GM12864 (cell line): ENCODE data around the gene LACTBL1.
"Not testable (repeated sequence)": the region's sequence is repeated elsewhere in the genome, so short reads cannot be mapped to it uniquely, and the experiment has no call there.

ENCODE experiments used
- DNase-seq: peaks from one replicate; pipeline ENCODE4 v3.0.0-alpha.2; 2011; ENCODE audit warnings: low read depth
- H3K4me3 ChIP-seq: 2 replicates; pipeline ENCODE4 v1.5.1; 2011; ENCODE audit warnings: mild to moderate bottlenecking, low read depth, low read length, control low read depth
- TF ChIP-seq, protein P1 (sequence below): IDR thresholded peaks from 2 replicates; pipeline ENCODE4 v1.5.1; 2011; ENCODE audit warnings: low read depth, mild to moderate bottlenecking, moderate library complexity, low read length, control low read depth, inconsistent platforms; ENCODE audit errors: missing control alignments

The LACTBL1 gene

DNA sequence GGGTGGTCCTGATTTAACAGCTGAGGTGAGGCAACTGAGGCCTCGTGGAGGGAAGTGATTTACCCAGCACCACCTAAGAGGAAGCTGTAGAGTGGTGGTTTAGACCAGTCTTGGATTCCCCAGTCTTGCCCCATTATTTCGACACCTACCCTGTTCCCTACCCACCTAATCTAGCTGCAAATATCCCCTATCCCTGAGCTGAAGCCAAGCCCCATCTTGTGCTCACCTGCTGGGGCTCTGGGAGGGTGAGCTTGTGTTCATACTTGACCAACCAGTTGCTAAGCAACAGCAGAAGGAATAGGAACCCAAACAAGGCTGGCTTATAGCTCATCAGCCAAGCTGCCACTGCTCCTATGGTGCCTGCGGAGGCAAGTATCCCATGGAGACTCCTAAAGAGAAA, 41.0 kb upstream of the LACTBL1 start:
- no peak for DNase-seq
- TF ChIP-seq, protein P1, sequence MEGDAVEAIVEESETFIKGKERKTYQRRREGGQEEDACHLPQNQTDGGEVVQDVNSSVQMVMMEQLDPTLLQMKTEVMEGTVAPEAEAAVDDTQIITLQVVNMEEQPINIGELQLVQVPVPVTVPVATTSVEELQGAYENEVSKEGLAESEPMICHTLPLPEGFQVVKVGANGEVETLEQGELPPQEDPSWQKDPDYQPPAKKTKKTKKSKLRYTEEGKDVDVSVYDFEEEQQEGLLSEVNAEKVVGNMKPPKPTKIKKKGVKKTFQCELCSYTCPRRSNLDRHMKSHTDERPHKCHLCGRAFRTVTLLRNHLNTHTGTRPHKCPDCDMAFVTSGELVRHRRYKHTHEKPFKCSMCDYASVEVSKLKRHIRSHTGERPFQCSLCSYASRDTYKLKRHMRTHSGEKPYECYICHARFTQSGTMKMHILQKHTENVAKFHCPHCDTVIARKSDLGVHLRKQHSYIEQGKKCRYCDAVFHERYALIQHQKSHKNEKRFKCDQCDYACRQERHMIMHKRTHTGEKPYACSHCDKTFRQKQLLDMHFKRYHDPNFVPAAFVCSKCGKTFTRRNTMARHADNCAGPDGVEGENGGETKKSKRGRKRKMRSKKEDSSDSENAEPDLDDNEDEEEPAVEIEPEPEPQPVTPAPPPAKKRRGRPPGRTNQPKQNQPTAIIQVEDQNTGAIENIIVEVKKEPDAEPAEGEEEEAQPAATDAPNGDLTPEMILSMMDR, result no peak

DNA sequence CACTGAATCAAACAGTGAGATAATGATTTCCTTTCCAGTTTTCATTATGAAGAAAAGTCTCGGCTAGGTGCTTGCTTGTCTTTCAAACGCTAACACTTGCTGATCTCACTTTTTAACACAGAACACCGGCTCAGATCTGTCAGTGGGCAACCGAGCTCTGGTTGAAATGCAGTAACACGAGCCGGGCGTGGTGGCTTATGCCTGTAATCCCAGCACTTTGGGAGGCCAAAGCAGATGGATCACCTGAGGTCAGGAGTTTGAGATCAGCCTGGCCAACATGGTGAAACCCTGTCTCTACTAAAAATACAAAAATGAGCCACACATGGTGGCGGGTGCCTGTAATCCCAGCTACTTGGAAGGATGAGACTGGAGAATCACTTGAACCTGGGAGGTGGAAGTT, 37.4 kb upstream of the LACTBL1 start:
- H3K4me3 ChIP-seq, DNase-seq: not testable (repeated sequence)

More for the DNA sequence above, 41.0 kb upstream of the LACTBL1 start:
- no peak overlapping the region for H3K4me3 ChIP-seq

DNA sequence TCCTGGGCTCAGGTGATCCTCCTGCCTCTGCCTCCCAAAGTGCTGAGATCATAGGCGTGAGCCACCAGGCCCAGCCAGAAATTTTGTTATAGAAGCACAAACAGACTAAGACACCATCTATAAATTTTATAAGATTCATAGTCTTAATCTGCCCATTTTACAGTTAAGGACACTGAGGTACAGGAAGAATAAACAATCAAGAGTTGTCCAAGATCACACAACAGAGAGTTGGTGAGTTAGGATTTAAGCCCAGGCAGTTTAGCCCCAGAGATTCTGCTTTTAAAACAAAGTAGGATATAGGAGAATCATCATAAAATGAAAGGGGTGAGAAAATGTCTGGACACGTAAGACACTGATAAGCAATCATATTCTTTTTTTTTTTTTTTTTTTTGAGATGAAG, 36.2 kb upstream of the LACTBL1 start:
- H3K4me3 ChIP-seq, result no peak overlapping the region
- TF ChIP-seq, protein P1, result no peak
- DNase-seq, result no peak

DNA sequence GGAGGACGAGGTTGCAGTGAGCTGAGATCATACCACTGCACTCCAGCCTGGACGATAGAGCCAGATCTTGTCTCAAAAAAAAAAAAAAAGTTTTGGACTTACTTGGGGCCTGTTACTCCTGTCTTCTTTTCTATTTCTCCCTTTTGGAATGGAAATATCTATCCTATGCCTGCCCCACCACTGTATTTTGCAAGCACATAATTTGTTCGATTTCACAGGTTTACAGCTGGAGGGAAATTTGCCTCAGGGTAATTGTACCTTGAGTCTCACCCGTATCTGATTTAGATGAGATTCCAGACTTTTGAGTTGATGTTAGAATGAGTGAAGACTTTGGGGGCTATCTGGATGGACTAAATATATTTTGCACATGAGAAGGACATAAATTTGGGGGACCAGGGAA, 34.4 kb upstream of the LACTBL1 start:
- no peak overlapping the region for H3K4me3 ChIP-seq
- no peak for DNase-seq
- TF ChIP-seq, protein P1, result no peak

DNA sequence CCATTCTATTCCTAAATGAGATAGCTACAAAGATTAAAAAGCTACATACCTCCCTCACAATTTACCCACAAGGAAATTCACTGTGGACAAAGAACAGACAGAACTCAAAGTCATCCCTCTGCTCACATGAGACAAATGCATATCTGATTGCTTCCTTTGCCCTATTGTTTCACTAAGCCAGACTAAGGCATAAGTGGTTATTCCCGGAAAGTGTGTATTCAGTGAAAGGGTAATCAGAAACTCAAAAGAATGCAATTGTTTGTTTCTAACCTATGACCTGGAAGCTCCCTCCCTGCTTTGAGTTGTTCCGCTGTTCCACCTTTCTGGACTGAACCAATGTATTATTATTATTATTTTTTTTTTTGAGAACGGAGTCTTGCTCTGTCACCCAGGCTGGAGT, 32.1 kb upstream of the LACTBL1 start:
- DNase-seq, H3K4me3 ChIP-seq: not testable (repeated sequence)

DNA sequence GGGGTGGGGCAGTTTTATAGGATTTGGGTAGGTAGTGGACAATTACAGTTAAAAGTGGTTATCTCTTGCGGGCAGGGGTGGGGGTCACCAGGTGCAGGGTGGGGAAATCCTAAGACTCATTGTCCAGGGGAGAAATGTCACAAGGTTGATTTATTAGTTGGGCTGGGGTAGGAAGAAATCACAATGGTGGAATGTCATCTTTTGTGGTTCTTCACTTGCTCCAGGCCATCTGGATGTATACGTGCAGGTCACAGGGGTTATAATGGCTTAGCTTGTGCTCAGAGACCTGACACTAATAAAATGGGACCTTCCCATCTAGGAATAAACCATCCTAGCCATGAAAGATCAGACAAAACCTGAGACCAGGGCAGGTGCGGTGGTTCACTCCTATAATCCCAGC, 31.4 kb upstream of the LACTBL1 start:
- TF ChIP-seq, protein P1, result no peak
- no peak overlapping the region for H3K4me3 ChIP-seq
- DNase-seq, result no peak

DNA sequence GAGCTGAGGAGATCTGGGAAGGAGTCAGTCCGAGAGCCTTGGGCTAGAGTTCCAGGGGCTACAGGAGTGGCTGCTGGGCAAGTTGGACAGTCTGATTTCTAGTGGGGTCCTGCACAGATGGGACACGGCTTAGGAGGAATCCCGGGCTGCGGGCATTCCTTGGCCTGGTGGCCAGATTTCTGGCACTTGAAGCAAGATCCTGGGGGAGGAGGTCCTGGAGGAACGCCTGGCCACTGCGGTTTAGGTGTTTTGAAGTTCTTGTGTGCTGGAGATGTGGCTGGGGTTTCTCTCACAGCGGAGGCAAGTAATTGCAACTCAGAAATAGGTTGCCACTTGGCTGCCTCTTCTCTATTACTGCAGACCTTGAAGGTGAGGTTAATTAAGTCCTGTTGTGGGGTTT, 29.6 kb upstream of the LACTBL1 start:
- DNase-seq, H3K4me3 ChIP-seq: not testable (repeated sequence)

DNA sequence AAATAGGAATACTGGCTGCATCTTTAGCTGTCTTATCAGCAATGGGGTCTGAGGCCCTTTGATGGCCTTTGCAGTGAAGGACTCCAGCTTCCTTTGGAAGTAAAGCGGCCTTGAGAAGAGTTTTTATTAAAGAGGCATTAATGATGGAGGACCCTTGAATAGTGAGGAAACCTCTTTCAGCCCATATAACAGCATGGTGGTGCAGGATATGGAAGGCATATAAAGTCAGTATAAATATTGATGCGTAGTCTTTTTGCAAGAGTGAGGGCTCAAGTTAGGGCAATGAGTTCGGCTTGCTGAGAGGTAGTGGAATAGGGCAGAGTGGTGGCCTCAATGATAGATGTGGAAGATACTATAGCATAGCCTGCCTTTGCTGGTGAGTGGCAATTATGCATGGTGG, 27.5 kb upstream of the LACTBL1 start:
- H3K4me3 ChIP-seq, DNase-seq: not testable (repeated sequence)

DNA sequence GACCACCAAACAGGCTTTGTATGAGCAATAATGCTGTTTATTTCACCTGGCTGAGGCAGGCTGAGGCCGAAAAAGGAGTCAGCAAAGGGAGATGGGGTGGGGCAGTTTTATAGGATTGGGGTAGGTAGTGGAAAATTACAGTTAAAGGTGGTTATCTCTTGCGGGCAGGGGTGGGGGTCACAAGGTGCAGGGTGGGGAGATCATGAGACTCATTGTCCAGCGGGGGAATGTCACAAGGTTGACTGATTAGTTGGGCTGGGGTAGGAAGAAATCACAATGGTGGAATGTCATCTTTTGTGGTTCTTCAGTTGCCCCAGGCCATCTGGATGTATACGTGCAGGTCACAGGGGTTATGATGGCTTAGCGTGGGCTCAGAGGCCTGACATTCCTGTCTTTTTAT, 24.9 kb upstream of the LACTBL1 start:
- not testable (repeated sequence) for DNase-seq, H3K4me3 ChIP-seq

DNA sequence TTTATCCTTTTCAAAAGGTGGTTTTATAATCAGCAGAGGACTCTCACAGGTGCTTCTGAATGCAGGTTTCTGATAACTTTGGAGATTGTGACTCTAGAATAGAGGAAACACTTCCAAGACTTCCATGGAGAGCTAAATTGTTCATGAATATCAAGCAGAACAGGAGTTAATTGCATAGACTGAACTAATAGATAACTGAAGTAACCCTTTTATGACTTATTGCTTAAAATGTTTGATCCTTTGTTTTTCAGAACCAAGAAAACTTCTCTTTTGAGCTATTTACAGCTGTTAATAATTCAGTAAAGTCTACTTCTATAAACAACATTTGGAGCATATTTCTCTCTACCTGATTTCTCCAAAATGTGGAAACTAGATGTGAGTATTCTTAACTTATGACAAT, 23.1 kb upstream of the LACTBL1 start:
- TF ChIP-seq, protein P1, result no peak
- DNase-seq, result no peak
- H3K4me3 ChIP-seq, result no peak overlapping the region

DNA sequence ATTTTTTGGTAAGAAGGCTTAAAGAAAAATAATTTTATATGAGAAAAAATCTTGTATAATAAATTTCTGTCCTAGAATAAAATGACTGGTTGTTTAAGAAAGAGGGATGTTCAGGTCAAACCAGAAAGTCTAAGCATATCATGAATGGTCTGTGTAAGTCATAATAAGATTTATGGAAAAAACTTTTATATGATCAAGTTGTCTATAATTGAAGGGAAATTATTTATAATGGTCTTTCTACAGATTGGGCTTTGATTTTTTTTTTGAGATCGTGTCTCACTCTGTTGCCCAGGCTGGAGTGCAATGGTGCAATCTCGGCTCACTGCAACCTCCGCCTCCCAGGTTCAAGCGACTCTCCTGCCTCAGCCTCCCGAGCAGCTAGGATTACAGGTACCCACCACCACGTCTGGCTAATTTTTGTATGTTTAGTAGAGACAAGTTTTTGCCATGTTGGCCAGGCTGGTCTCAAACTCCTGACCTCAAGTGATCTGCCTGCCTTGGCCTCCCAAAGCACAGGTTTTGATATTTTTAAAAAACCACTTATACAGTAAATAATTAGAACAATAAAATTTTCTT, 20.6 kb upstream of the LACTBL1 start:
- not testable (repeated sequence) for DNase-seq, H3K4me3 ChIP-seq

DNA sequence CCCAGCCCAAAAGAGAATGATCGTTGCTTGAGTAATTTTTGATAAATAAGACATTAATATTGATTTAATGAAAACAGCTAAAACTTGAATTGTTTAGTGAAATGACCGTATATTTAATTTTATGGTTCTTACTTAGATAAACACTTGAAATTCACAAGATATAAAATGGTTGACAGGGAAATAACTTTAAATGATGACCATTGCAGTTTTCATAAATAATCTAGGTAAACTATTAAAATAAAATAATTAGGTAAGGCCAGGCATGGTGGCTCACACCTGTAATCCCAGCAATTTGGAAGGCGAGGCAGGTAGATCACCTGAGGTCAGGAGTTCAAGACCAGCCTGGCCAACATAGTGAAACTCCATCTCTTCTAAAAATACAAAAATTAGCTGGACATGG, 19.7 kb upstream of the LACTBL1 start:
- not testable (repeated sequence) for H3K4me3 ChIP-seq, DNase-seq
